Activated CD8-positive, alpha-beta memory T cell treated with anti-CD3 and anti-CD28 coated beads for 1 hour (primary cell): ENCODE measurements around the gene MYO9B.

Experiments
- DNase-seq, 2 donors: peaks; one replicate each; pipeline ENCODE4 v3.0.0-alpha.2; 2020; ENCODE audit warnings: low read depth in 1 of 2; ENCODE audit errors: extremely low read depth in 1 of 2

Gene MYO9B, protein sequence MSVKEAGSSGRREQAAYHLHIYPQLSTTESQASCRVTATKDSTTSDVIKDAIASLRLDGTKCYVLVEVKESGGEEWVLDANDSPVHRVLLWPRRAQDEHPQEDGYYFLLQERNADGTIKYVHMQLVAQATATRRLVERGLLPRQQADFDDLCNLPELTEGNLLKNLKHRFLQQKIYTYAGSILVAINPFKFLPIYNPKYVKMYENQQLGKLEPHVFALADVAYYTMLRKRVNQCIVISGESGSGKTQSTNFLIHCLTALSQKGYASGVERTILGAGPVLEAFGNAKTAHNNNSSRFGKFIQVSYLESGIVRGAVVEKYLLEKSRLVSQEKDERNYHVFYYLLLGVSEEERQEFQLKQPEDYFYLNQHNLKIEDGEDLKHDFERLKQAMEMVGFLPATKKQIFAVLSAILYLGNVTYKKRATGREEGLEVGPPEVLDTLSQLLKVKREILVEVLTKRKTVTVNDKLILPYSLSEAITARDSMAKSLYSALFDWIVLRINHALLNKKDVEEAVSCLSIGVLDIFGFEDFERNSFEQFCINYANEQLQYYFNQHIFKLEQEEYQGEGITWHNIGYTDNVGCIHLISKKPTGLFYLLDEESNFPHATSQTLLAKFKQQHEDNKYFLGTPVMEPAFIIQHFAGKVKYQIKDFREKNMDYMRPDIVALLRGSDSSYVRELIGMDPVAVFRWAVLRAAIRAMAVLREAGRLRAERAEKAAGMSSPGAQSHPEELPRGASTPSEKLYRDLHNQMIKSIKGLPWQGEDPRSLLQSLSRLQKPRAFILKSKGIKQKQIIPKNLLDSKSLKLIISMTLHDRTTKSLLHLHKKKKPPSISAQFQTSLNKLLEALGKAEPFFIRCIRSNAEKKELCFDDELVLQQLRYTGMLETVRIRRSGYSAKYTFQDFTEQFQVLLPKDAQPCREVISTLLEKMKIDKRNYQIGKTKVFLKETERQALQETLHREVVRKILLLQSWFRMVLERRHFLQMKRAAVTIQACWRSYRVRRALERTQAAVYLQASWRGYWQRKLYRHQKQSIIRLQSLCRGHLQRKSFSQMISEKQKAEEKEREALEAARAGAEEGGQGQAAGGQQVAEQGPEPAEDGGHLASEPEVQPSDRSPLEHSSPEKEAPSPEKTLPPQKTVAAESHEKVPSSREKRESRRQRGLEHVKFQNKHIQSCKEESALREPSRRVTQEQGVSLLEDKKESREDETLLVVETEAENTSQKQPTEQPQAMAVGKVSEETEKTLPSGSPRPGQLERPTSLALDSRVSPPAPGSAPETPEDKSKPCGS (N-terminal part only)

DNA sequence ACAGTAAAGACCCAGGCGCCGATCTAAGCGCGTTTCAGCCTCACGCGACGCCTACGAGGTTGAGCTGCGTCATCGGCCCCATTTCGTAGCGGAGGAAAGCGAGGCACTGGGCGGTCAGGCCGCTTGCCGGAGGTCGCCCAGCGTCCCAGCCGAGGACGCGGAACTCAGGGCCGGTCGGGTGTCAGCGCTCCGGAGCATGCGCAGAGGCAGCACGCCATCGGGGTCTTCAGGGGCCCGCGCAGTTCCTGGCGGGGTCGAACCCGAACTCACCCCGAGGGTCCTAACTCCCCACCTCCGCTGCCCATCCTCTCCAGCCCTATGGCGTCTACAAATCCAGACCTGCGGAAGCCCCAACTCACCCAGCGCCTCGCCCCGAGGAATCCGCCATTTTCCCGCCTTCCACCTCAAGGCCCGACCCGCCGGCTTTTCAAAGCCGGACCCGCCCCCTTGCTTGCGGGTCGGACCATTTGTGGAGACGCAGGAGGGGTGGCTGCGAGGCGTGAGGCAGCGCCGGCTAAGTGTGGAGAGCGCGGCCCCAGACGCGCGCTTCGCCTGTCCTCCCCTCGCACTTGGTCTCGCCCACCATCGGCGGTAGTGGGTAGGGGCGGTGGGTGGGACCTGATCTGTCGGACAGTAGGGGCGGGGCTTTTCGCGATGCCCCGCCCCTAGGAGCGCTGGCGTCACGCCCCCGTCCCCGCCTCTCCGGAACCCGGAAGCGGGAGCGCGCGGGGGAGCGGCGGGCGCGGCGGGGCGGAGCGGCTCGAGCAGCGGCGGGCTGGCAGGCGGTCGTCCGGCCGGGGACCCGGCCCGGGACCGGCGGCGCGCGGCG, at the start of gene MYO9B, which contains the start of gene HAUS8:
Gene MYO9B (plus strand): TSS at position 743 of the 829 bp plus-strand sequence. CDS start 25,941 bp downstream, outside the sequence.
Gene HAUS8 (minus strand): TSS at position 418 of the 829 bp plus-strand sequence. CDS start 30 bp downstream, at position 388.
- peak; percentile 98 for DNase-seq

DNA sequence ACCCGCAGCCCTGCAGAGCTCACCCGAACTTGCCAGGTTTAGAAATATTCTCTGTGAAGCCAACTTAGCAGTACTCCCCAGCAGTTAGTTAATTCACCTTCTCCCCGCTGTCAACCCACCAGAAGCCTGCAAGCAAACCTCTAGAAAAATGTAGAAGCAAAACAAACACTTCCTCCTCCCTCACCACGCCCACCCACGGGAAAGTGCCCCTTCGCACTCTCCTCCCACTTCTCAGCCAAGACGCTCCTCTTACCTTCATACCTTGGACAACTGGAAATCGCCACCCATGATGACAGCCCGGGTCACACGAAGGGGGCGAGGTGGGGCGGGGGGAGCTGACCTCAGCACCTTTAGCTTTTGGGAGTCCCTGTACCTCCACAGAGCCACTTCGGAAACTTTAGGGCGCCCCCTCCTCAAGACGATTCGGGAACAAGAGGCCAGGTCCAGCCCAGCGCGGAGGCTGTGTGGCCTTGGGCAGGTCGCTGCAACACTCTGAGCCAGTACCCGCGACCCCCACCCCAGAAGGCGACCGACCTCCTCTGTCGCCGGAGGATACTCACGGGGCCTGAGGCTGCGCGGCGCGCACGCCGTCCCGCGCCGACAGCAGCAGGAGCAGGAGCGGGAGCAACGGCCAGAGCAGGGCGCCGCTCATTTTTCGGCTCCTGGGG, 49.5 kb upstream of the MYO9B start:
- DNase-seq, result peak in 1 of 2 donors; percentile 11

DNA sequence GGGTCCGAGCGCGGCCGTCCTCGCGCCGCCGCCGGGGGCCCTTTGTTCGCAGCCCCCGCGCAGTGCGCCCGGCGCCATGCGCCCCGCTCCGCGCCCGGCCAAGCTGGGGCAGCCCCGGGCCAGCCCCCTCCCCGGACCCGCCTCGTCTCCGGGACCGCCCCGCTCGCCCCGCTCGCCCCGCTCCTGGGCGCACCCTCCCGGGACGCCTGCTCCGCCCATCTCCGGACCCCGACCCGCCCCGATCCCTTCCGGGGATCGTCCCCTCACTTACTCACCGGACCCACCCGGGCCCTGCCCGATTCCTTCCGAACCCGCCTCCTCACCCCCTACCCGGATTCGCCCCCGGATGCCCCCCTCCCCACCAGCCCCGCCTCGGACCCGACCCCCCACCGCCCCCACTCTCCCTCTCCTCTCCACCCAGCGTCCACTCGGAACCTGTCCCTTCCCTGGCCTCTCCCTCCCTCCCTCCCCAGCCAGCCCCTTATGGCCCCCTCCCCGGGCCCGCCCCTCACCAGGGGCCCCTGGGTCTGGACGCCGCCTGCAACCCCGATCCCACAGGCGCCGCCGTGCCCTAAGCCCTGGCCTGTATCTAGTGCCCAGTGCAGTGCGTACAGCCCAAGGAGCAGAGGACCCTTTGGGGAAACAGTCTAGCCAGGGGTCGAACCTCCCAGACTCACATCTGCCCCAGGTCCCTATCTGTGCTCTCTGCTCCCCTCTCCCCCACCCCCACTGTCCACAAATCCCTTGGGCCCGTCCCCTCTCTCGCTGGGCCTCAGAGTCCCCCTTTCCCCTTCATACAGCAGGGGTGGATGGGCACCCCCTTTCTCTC, 48.7 kb upstream of the MYO9B start, which contains the start of gene CPAMD8:
Gene CPAMD8 (minus strand): TSS at position 105 of the 829 bp plus-strand sequence. CDS start 168 bp downstream, outside the sequence.
- DNase-seq, result no peak

DNA sequence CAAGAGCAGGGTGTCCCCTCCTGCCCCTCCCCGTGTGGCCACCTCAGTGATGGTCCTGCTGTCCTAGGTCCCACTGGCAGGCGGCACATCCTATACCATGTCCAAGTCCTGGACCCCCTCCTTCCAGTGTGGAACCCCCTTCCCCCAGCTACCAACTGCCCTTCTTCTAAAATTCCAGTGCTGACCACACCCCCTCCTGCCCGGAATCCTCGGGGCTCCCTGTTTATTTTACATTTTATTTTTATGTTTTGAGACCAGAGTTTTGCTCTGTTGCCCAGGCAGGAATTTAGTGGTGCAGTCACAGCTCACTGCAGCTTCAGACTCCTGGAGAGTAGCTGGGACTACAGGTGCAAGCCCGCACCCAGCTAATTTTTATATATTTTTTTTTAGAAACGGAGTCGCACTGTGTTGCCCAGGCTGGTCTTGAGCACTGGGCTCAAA, 48.0 kb upstream of the MYO9B start:
- no peak for DNase-seq

DNA sequence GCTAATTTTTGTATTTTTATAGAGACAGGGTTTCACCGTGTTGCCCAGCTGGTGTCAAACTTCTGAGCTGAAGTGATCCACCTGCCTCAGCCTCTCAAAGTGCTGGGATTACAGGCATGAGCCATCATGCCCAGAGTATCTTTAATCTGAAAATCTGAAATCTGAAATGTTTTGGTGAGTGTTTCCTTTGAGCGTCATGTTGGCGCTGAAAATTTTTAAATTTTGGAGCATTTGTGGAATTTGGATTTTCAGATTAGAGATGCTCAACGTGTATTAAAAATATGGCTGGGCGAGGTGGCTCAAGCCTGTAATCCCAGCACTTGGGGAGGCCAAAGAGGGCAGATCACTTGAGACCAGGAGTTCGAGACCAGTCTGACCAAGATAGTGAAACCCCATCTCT, 43.8 kb upstream of the MYO9B start:
- DNase-seq, result no peak

DNA sequence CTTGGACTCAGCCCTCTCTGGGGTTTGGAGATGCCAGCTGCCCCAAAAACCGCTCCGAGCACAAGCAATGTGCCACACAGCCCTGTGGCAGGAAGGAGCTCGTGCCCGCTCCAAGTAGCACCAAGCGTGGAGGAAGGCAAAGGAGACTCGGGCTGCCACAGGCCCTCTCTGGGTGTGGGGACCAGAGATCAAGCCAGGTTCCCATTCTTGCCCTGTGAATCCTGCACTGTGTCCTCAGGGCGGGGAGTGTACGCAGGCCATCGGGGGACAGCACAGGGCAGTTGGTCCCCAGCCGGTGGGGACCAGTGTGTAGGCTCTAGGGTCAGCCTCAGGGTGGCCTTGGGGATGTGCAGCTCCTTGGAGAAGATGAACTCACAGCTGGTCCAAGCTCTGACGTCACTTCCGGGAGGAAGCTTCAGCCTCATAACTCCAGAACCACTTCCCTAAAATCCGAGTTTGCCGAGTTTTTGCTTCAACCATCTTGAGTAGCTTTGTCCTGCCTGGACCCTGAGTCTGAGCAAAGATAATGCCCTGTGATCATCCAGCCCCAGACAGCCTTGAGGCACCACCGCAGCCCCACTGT, 39.6 kb upstream of the MYO9B start:
- no peak for DNase-seq

DNA sequence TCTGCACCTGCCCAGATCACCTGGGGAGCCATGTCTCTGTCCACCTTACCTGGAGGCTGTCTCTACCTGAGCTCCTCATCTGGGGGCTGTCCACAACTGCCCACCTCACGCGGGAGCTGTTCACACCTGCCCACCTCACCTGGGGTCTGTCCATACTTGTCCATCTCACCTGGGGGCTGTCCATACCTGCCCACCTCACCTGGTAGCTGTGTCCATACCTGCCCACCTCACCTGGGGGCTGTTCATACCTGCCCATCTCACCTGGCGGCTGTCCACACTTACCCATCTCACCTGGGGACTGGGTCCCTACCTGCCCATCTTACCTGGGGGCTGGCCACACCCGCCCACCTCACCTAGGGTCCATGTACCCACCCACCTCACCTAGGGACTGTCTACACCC, 38.9 kb upstream of the MYO9B start:
- DNase-seq, result no peak

DNA sequence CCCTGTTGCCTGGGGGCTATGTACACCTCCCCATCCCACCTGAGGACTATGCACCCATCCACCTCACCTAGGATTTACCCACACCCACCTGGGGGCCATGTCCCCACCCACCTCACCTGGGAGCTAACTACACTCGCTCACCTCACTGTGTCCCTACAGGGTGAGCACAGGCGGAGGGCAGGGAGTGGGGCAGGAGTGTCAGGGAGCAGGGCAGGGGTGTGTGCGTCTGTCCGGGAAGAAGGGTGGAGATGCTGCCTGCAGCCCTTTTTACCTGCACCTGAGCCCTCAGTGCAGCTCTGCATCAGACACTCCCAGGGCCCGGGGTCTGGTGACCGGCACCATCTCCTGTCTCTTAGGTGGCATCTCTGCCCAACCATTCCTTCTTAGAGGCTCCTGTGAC, 38.4 kb upstream of the MYO9B start:
- DNase-seq, result no peak

DNA sequence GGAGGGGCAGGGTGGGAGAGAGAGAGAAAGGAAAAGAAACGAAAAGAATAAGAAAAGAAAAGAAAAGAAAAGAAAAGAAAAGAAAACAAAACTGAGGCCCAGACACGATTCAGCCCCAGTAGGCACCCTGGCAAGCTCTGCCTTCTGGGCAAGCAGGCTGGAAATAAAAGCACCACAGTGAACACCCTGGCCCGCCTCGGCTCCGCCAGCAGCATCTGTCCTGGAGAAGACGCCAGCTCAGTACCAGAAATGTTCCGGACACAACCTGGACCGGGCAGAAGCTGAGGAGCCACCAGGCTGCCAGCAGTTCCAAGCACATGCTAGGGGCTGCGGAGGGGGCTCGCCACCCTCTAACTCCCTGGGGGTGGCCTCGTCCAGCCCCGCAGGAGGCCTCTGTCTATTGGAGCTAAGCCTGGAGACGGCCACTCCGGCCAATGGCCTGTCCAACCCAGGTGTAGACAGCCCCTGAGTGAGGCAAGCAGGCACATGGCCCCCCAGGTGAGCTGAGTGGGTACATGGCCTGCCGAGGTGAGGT, 37.5 kb upstream of the MYO9B start:
- no peak for DNase-seq

DNA sequence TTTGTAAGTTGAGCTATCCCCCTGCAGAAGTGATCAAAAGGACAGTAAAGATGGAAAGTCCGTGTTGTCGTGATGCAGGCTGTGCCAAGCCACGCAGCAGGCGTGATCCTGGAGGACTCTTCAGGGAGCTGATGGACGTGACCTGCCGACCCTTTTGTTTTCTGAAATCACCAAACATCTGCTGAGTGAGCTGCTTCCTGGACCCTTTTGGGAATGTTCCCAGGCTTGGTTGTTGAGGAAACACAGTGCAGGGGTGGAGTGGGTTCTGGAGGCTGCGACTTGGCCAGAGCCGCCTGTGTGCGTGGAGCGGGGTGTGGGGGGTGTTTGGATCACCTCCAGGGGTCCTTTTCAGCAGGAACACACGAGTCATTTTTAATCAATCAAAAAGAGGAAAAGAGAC, 33.6 kb upstream of the MYO9B start:
- no peak for DNase-seq

DNA sequence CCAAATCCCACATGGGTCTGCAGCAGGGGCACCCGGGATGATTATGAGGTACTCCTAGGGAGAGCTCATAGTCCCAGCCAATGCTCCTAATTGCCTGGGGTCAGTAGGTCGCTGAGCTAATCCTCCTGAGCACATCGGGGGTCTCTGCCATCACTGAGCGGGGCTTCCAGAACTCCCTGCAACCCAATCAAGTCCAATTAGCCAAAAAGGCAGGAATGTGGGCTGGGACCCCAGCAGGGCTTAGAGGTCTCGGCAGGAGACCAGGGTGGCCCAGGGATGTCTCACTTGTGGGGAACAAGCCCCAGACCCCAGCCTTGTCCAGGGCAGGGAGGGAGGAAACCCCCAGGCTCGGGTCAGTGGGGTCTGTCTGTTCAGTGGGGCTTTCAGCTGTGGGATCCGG, 31.8 kb upstream of the MYO9B start:
- no peak for DNase-seq

DNA sequence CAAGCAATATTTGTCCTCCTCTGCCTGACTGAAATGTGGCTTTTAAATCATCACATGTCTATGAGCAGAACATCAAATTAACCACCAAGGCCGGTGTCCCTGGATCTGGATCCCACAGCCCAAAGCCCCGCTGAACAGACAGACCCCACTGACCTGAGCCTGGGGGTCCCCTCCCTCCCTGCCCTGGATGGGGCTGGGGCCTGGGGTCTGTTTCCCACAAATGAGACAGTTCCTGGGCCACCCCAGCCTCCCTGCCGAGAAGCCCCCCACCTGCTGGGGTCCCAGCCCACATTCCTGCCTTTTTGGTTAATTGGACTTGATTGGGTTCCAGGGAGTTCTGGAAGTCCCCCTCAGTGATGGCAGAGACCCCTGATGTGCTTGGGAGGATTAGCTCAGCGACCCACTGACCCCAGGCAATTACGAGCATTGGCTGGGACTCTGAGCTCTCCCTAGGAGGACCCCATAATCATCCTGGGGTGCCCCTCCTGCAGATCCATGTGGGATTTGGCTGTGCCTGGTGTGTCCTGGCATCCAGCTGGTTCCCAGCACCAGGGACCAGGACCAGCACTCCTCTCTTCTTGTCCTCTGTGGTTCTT, 29.6 kb upstream of the MYO9B start:
- no peak for DNase-seq

DNA sequence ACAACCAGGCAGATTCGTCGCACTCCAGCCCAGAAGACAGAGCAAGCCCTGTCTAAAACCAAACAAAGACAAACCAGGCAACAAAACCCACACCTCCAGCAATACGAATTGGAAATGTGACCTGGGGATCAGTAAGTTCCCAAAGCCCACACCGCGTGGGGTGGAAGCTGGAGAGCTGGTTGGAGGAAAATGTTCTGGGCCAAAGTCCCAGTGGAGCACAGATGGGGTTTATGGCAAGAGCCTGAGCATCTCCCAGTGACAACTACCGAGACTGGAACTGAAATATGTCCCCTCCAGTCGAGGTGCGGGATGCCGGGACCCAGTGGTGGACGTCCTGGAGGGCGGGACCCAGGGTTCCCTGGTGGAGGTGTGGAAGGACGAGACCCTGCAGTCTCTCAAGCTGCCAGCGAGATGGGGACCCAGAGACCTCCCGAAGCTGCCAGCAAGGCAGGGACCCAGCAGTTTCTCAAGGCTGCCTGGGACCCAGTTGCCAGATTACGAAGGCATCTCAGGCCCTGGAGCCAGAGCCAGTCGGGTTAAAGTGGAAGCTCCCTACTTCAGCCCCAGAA, 26.6 kb upstream of the MYO9B start:
- DNase-seq, result no peak

DNA sequence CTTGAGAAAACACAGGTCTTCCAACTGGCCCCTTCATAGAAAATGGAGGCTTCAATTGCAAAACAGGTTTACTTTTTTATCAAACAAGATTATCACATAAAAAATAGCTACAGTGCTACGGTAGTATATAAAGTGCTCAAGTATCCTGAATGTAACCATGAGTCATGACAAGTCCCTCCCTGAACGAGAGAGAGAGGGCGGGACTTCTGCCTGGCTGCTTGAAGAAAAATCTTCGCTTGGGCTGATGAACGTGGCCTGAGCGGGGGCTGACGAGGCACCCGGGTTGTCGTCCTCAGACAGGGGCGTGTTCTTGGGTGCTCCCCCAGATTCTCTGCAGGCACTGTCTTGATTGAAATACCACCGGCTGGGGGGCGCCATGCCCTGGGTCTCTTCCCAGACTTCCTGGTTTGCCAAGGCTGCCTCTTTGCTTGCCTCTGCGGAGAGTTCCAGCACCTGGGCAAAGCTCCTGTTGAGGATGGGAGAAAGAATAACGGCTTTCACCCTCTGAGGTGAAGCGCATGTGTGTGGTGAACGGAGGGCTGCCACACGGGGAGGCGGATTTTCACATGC, 25.8 kb upstream of the MYO9B start:
- DNase-seq, result no peak

DNA sequence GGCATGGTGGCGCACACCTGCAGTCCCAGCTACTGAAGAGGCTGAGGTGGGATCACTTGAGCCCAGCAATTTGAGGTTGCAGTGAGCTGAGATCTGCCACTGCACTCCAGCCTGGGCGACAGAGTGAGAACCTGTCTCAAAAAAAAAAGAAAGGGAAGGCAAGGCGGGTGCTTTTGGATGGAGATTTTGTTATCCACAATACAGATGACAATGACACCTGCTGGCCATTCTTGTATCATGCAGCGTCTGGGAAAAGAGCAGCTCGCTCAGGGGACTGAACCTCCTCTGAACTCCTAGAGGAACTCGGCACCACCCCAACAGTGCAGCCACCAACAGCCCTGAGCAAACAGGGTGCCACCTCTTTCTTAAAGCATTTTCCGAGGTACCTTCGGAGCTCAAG, 23.1 kb upstream of the MYO9B start:
- no peak for DNase-seq

DNA sequence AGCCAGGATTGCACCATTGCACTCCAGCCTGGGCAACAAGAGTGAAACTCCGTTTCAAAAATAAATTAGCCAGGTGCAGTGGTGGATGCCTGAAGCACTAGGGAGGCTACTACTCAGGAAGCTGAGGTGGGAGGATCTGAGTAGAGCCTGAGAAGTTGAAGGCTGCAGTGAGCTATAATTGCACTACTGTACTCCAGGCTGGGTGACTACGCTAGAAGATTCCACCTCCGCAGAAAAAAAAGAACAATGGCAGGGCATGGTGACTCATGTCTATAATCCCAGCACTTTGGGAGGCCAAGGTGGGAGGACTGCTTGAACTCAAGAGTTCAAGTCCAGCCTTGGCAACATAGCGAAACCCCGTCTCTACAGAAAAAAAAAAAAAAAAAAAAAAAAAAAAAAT, 20.8 kb upstream of the MYO9B start:
- no peak for DNase-seq

DNA sequence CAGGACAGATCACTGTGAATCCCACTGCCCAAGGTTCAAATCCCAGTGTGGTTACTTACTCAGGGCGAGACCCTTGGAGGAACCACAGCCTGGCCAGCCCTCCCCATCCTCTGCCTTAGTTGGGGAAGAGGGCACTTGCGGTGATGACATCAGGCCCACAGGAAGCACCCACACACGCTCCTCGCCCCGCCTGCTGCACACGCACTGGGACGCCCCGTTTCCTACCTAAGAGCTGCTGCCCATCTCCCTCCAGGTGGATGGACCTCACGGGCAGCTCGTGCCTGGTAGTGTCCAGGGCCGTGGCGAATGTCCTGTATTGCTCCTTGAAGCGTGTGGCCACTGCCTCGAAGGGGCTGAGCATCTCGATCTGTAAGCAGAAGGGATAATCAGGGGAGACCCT, 19.9 kb upstream of the MYO9B start:
- DNase-seq, result no peak
